GM12878 (cell line): ENCODE results near the gene THRB. TPM values are rescaled to one million over a fixed set of nuclear protein-coding genes. Genes with fewer than 3 reads are reported as not detected.

Source experiments
- ATAC-seq: fragments of 200-7000 bp; cut with Tn5 transposase; 3 replicates; pipeline ENCODE4 v1.9.1; 2020; ENCODE audit warnings: mild to moderate bottlenecking, moderate library complexity
- BruUV-seq: library from RNA; stranded (reverse); fragments of 400-500 nt; replicated peaks from 2 replicates; lab custom pipeline; 2021; lab: Mats Ljungman, UMichigan
- CTCF ChIA-PET: fragments of 300-600 bp; sonication (Branson Sonifier 250); formaldehyde crosslinking; extraction: SDS; loops from one replicate; lab custom pipeline; 2021; ENCODE audit warnings: inconsistent platforms; lab: Yijun Ruan, JAX
- POLR2A ChIA-PET: fragments of 350-600 bp; formaldehyde crosslinking; extraction: SDS; loops from one replicate; lab custom pipeline; 2021; ENCODE audit warnings: inconsistent platforms; lab: Charles Lee
- RAD21 ChIA-PET: fragments of 300-600 bp; sonication (Branson Sonifier 250); formaldehyde crosslinking; loops from one replicate; lab custom pipeline; 2023; ENCODE audit warnings: antibody characterized with exemption; ENCODE audit not compliant: unreplicated experiment; lab: Charles Lee
- SMC1A ChIA-PET: fragments of 300-600 bp; sonication (Branson Sonifier 250); formaldehyde crosslinking; loops from one replicate; lab custom pipeline; 2023; ENCODE audit not compliant: unreplicated experiment, uncharacterized antibody; lab: Charles Lee
- DNase-seq: peaks from one replicate; pipeline ENCODE4 v3.0.0-alpha.2; 2011; ENCODE audit warnings: low read depth, low spot score
- FAIRE-seq: peaks from 3 replicates; lab custom pipeline; 2011; peaks lifted over from hg19 to GRCh38; lab: Jason Lieb, UNC
- H2AFZ ChIP-seq: 2 replicates; pipeline ENCODE4 v1.6.0; 2011; ENCODE audit warnings: low read depth, low read length, control low read depth; ENCODE audit not compliant: control insufficient read depth
- H3K27ac ChIP-seq: 2 replicates; pipeline ENCODE4 v1.5.1; 2011; ENCODE audit warnings: control low read depth; ENCODE audit not compliant: control insufficient read depth, insufficient read depth
- H3K27me3 ChIP-seq, 2 experiments: replicated peaks in 1 of 2; 2 replicates each; pipeline versions ENCODE4 v1.6.0 to v1.6.1; 2011; ENCODE audit warnings: low read length in 1 of 2; ENCODE audit not compliant: control insufficient read depth in 2 of 2, insufficient read depth in 2 of 2
- H3K36me3 ChIP-seq, 2 experiments: 2 replicates each; pipeline ENCODE4 v1.5.1; 2011; ENCODE audit warnings: low read length in 1 of 2; ENCODE audit not compliant: control insufficient read depth in 2 of 2, insufficient read depth in 2 of 2
- H3K4me1 ChIP-seq: 2 replicates; pipeline ENCODE4 v1.6.1; 2011; ENCODE audit warnings: mild to moderate bottlenecking, low read length, moderate library complexity, mixed read lengths; ENCODE audit not compliant: control insufficient read depth, insufficient read depth
- H3K4me2 ChIP-seq: 2 replicates; pipeline ENCODE4 v1.6.0; 2011; ENCODE audit warnings: control low read depth; ENCODE audit not compliant: control insufficient read depth, insufficient read depth
- H3K4me3 ChIP-seq: fragments of 200-600 bp; sonication (generic); 2 replicates; pipeline ENCODE4 v1.5.1; 2016
- H3K79me2 ChIP-seq: 2 replicates; pipeline ENCODE4 v1.6.0; 2011; ENCODE audit warnings: low read length; ENCODE audit not compliant: control insufficient read depth, insufficient read depth
- H3K9ac ChIP-seq: 2 replicates; pipeline ENCODE4 v1.8.0; 2011; ENCODE audit warnings: low read length, control low read depth, mixed read lengths; ENCODE audit not compliant: control insufficient read depth, insufficient read depth
- H3K9me3 ChIP-seq: replicated peaks from 3 replicates; pipeline ENCODE4 v1.5.1; 2011; ENCODE audit warnings: mild to moderate bottlenecking, low read length; ENCODE audit not compliant: control insufficient read depth, insufficient read depth
- H4K20me1 ChIP-seq: 2 replicates; pipeline ENCODE4 v1.6.0; 2011; ENCODE audit not compliant: control insufficient read depth, insufficient read depth
- CREM ChIP-seq: IDR thresholded peaks from 2 replicates; pipeline ENCODE4 v1.6.1; 2014; ENCODE audit warnings: antibody characterized with exemption, low read depth
- E2F4 ChIP-seq: IDR thresholded peaks from 2 replicates; pipeline ENCODE4 v1.6.1; 2012; ENCODE audit warnings: low read depth, low read length, improper control_type of control experiment
- EGR1 ChIP-seq, 2 experiments: IDR thresholded peaks; 1 replicate in 1 of 2; 2 replicates in 1 of 2; pipeline ENCODE4 v1.6.1; 2011 to 2012; ENCODE audit warnings: low read depth in 2 of 2, low read length in 2 of 2, borderline replicate concordance in 1 of 2, mild to moderate bottlenecking in 1 of 2, moderate library complexity in 1 of 2
- ETV6 ChIP-seq, 2 experiments: fragments of 450-650 bp in 1 of 2; IDR thresholded peaks in 1 of 2; conservative IDR thresholded peaks in 1 of 2; 2 replicates each; pipeline ENCODE4 v1.6.1; 2014; ENCODE audit warnings: antibody characterized with exemption in 1 of 2, borderline replicate concordance in 1 of 2, low read depth in 1 of 2, mild to moderate bottlenecking in 1 of 2, moderate library complexity in 1 of 2
- MYC ChIP-seq: IDR thresholded peaks from 2 replicates; pipeline ENCODE4 v1.6.1; 2011; ENCODE audit warnings: mild to moderate bottlenecking, low read length, moderate library complexity, inconsistent platforms; ENCODE audit not compliant: insufficient read depth, insufficient replicate concordance, insufficient read length, severe bottlenecking
- POLR2A ChIP-seq: IDR thresholded peaks from 2 replicates; pipeline ENCODE4 v1.6.1; 2011; ENCODE audit warnings: low read depth, mild to moderate bottlenecking, low read length
- SREBF2 ChIP-seq: IDR thresholded peaks from 2 replicates; pipeline ENCODE4 v1.6.1; 2012; ENCODE audit warnings: mild to moderate bottlenecking, low read length
- ZBTB4 ChIP-seq: fragments of 450-650 bp; formaldehyde crosslinking; IDR thresholded peaks from 2 replicates; pipeline ENCODE4 v1.4.0; 2022; ENCODE audit warnings: mild to moderate bottlenecking, moderate library complexity
- ZBTB40 ChIP-seq: fragments of 450-650 bp; IDR thresholded peaks from 2 replicates; pipeline ENCODE4 v1.6.1; 2016; ENCODE audit warnings: mild to moderate bottlenecking, moderate library complexity, borderline replicate concordance
- WGBS: methylation state at CpG from one replicate; pipeline ENCODE4 v1.1.6; 2016; ENCODE audit warnings: low lambda C conversion rate; ENCODE audit not compliant: insufficient replicate concordance, insufficient coverage; ENCODE audit errors: missing lambda C conversion rate; 5-methylcytosine and 5-hydroxymethylcytosine counted together
- in situ Hi-C: fragments of 300-500 bp; cut with MboI; formaldehyde crosslinking; loops from 9 replicates; pipeline ENCODE4 v1.14.3; 2018; ENCODE audit warnings: mixed read lengths
- intact Hi-C: fragments of 100-400 bp; cut with micrococcal nuclease; formaldehyde crosslinking; loops from one replicate; pipeline ENCODE4 v1.14.2; 2022; ENCODE audit not compliant: unreplicated experiment
- polyA plus RNA-seq, 11 experiments: library from polyadenylated mRNA; depleted of rRNA in 4 of 11; unstranded in 6 of 11; stranded (reverse) in 5 of 11; fragments of >200 nt; fragmentation: Nextera tagmentation in 4 of 11; fragmentation: Illumina TruSeq in 1 of 11; extraction: Ambion mirVana in 4 of 11; extraction: Trizol in 1 of 11; gene quantifications; 1 replicate in 1 of 11; 2 replicates in 10 of 11; pipeline versions ENCODE4 v1.2.1 to v1.2.3, GENCODE V29; 2011 to 2016; ENCODE audit warnings: inconsistent platforms in 2 of 11, missing spikeins in 2 of 11, low read depth in 1 of 11
- total RNA-seq, 4 experiments: library from RNA; depleted of rRNA in 3 of 4; stranded (reverse); fragments of >200 nt in 3 of 4; fragmentation: Illumina TruSeq in 1 of 4; extraction: Trizol in 1 of 4; gene quantifications; 2 replicates each; pipeline versions ENCODE4 v1.2.1 to v1.2.3, GENCODE V29; 2013 to 2021

Gene THRB
- total and polyA plus RNA-seq, 10 of the 15 experiments (the other 5 are each of a cell fraction or from before 2014, with no cell fraction given): 0.05 TPM; not detected in 9

GRCh38 chr3:24370352-24371090, 124.1 kb downstream of the THRB start:
- no peak overlapping the region for H3K4me2 ChIP-seq
- DNase-seq: no peak
- intact Hi-C loops: no loop called here
- no peaks in the 10 kb centered on the region for H3K9me3 ChIP-seq
- H3K4me1 ChIP-seq: no peaks in the 10 kb centered on the region
- H2AFZ ChIP-seq: no peak overlapping the region
- no peak overlapping the region for H3K9ac ChIP-seq
- no TSS peak for BruUV-seq
- CTCF ChIA-PET: no interaction called here
- ATAC-seq: no peak
- 8% methylated on average over 4 of the region's 4 CpGs for WGBS
- in situ Hi-C loops: no loop called here
- RAD21 ChIA-PET: no interaction called here
- no peak for FAIRE-seq
- no peaks in the 10 kb centered on the region for H4K20me1 ChIP-seq
- TF ChIP-seq EGR1 (IDR thresholded peaks at IDR 0.05; ENCODE audit: borderline replicate concordance in 1 of 2, low read depth in 2 of 2, low read length in 2 of 2): no peak
- no peak for TF ChIP-seq ZBTB4
- no peak for TF ChIP-seq ZBTB40
- TF ChIP-seq SREBF2: no peak
- TF ChIP-seq E2F4: no peak
- no peak for TF ChIP-seq ETV6 (conservative IDR thresholded peaks at IDR 0.05 in 1 of 2, IDR thresholded peaks at IDR 0.05 in 1 of 2; ENCODE audit: borderline replicate concordance in 1 of 2, low read depth in 1 of 2)
- TF ChIP-seq MYC: no peak
- no peak for TF ChIP-seq CREM
- no peak for TF ChIP-seq POLR2A
- H3K36me3 ChIP-seq: no peaks in the 10 kb centered on the region
- H3K27ac ChIP-seq: no peak overlapping the region
- H3K4me3 ChIP-seq: no peak overlapping the region
- H3K79me2 ChIP-seq: no peaks in the 10 kb centered on the region
- SMC1A ChIA-PET: interaction anchor here (1.5 kb wide), 1 partner anchor 18 kb away, joined by 3 read pairs; no protein-coding TSS in a partner anchor
- no peaks in the 10 kb centered on the region for H3K27me3 ChIP-seq
- POLR2A ChIA-PET: interaction anchor here (0.6 kb wide), 1 partner anchor 57 kb away, joined by 3 read pairs; no protein-coding TSS in a partner anchor
